T-cell (primary cell): ENCODE results near the gene SORL1-AS1.

Source experiments
- ATAC-seq, 4 experiments: fragments of 200-7000 bp in 3 of 4; fragments of 150-1000 bp in 1 of 4; cut with Tn5 transposase; replicated peaks in 1 of 4; 1 replicate in 3 of 4; 2 replicates in 1 of 4; pipeline ENCODE4 v1.10.0; 2021; ENCODE audit warnings: moderate library complexity in 3 of 4, mild to moderate bottlenecking in 2 of 4, moderate number of reproducible peaks in 1 of 4
- CTCF ChIA-PET, 2 donors: fragments of 300-600 bp; sonication (Branson Sonifier 250); formaldehyde crosslinking; loops; one replicate each; lab custom pipeline; 2022; ENCODE audit warnings: antibody characterized with exemption in 2 of 2; lab: Charles Lee
- POLR2A ChIA-PET, 2 donors: fragments of 300-600 bp; sonication (Branson Sonifier 250); formaldehyde crosslinking; loops; one replicate each; lab custom pipeline; 2022; ENCODE audit warnings: antibody characterized with exemption in 2 of 2; lab: Charles Lee
- DNase-seq, 35 experiments: peaks; one replicate each; pipeline versions ENCODE4 v3.0.0 to v3.0.0-alpha.2; 2013 to 2023
- H3K27ac ChIP-seq: one replicate; pipeline ENCODE4 v1.5.1; 2013; ENCODE audit warnings: low read length
- H3K27me3 ChIP-seq, 2 experiments: replicated peaks in 1 of 2; 1 replicate in 1 of 2; 2 replicates in 1 of 2; pipeline versions ENCODE4 v1.6.1 to v1.7.0; 2013; ENCODE audit warnings: low read length in 1 of 2, mixed read lengths in 1 of 2; ENCODE audit not compliant: control insufficient read depth in 2 of 2, insufficient read depth in 2 of 2; ENCODE audit errors: extremely low read depth in 1 of 2
- H3K36me3 ChIP-seq, 2 donors: 1 replicate in 1 of 2; 2 replicates in 1 of 2; pipeline versions ENCODE4 v1.6.1 to v1.7.0; 2013; ENCODE audit warnings: low read length in 1 of 2; ENCODE audit not compliant: control insufficient read depth in 2 of 2, insufficient read depth in 1 of 2; ENCODE audit errors: extremely low read depth in 1 of 2
- H3K4me1 ChIP-seq, 2 experiments: 1 replicate in 1 of 2; 2 replicates in 1 of 2; pipeline versions ENCODE4 v1.6.1 to v1.7.0; 2013; ENCODE audit warnings: low read length in 2 of 2, mixed read lengths in 1 of 2; ENCODE audit not compliant: insufficient read depth in 2 of 2, control insufficient read depth in 1 of 2; ENCODE audit errors: extremely low read depth in 1 of 2
- H3K4me3 ChIP-seq, 2 donors: 1 replicate in 1 of 2; 2 replicates in 1 of 2; pipeline versions ENCODE4 v1.5.1 to v1.7.0; 2013; ENCODE audit warnings: mild to moderate bottlenecking in 2 of 2, low read length in 1 of 2, moderate library complexity in 1 of 2; ENCODE audit not compliant: control insufficient read depth in 1 of 2; ENCODE audit errors: extremely low read depth in 1 of 2
- H3K9me3 ChIP-seq: 2 replicates; pipeline ENCODE4 v1.7.0; 2013
- H3K27ac Mint-ChIP-seq, 2 donors: one replicate each; pipeline ENCODE4 v1.8.0; 2020 to 2021; ENCODE audit warnings: mild to moderate bottlenecking in 2 of 2, mixed read lengths in 2 of 2
- H3K27me3 Mint-ChIP-seq, 2 donors: one replicate each; pipeline ENCODE4 v1.8.0; 2021 to 2022; ENCODE audit warnings: mixed read lengths in 2 of 2
- H3K36me3 Mint-ChIP-seq: one replicate; pipeline ENCODE4 v1.8.0; 2021; ENCODE audit warnings: mixed read lengths
- H3K4me1 Mint-ChIP-seq, 3 donors: one replicate each; pipeline ENCODE4 v1.8.0; 2020 to 2022; ENCODE audit warnings: mixed read lengths in 3 of 3, mild to moderate bottlenecking in 1 of 3
- H3K4me3 Mint-ChIP-seq, 3 donors: one replicate each; pipeline ENCODE4 v1.8.0; 2020 to 2022; ENCODE audit warnings: mild to moderate bottlenecking in 3 of 3, mixed read lengths in 3 of 3, moderate library complexity in 3 of 3
- H3K9me3 Mint-ChIP-seq, 3 donors: one replicate each; pipeline ENCODE4 v1.8.0; 2020 to 2022; ENCODE audit warnings: mixed read lengths in 3 of 3
- WGBS: methylation state at CpG from one replicate; pipeline ENCODE4 v1.1.5; 2013; ENCODE audit warnings: missing lambda C conversion rate; ENCODE audit not compliant: insufficient coverage; 5-methylcytosine and 5-hydroxymethylcytosine counted together

The SORL1-AS1 gene

DNA sequence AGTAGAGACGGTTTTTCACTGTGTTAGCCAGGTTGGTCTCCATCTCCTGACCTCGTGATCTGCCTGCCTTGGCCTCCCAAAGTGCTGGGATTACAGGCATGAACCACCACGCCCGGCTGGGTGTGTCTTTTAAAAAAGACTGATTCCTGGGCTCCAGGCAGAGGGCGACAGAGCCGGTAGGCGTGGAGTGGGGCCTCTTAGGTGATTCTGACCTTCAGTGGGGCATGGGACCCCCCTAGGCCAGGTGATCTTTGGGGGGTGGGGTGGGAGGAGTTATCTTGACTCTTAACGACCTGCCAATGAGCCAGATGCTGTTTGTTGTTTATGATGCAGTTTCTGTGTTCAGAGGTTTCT lies 12.9 kb upstream of the SORL1-AS1 start:
- Mint-ChIP-seq H3K9me3 (no peaks in the 10 kb centered on the region), H3K27ac (peak overlapping the region; percentile 91 to 95), H3K4me3 (peak overlapping the region; percentile 65 to 98 (median 74)), H3K36me3 (peaks cover 19% of the 10 kb centered on the region), H3K27me3 (no peaks in the 10 kb centered on the region), H3K4me1 (peaks cover 98 to 99% (median 99%) of the 10 kb centered on the region in 3 donors)
- Histone ChIP-seq H3K36me3 (peaks cover 5 to 12% of the 10 kb centered on the region in 2 donors), H3K9me3 (no peaks in the 10 kb centered on the region), H3K27ac (peak overlapping the region; percentile 61), H3K4me3 (no peak overlapping the region), H3K27me3 (no peaks in the 10 kb centered on the region), H3K4me1 (peaks cover 77 to 95% of the 10 kb centered on the region in 2 experiments)
- POLR2A ChIA-PET = interaction anchor here in 1 of 2 donors (0.6 to 1.2 kb wide), 2 partner anchors 15 to 48 kb away, joined by 7 to 8 read pairs; no protein-coding TSS in a partner anchor
- DNase-seq = no peak
- WGBS = 45% methylated on average over 8 of the region's 8 CpGs
- CTCF ChIA-PET = interaction anchor here in 1 of 2 donors (1.0 to 6.0 kb wide), 3 partner anchors 12 to 17 kb away, joined by 3 to 24 read pairs (median 5); no protein-coding TSS in a partner anchor
- ATAC-seq = no peak

DNA sequence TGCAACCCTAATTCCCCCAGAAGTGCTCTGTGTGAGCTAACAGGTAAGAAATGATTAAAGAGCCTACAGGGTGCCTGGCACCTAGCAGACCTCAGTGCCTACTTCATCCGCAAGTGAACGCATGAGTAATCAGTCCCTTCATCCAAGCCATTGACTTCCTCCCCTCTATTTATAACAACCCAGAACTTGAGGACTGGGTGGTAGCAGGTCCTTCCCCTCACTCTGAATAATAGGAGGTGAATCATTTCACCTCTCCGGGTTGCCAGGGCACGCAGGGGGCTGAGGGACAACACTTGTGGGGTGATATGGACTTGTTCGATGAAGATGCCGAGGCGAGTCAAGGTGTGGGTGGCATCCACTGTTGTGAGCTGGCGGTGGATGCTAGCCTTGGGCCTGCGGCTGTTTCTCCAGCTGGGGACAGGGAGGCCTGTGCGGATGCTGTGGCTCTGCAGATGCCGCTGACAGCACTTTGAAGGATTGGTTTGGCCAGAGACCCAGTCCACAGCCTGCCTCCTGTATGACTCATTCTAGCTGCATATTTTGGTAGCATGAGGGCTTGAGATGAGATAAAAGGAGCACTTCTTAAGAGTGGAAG lies 11.7 kb upstream of the SORL1-AS1 start:
- ATAC-seq = peak; percentile 55 to 74 (median 72)
- H3K4me1 ChIP-seq = peaks cover 83 to 96% of the 10 kb centered on the region in 2 experiments
- H3K4me3 Mint-ChIP-seq = peak overlapping the region; percentile 69 to 98 (median 74)
- peak overlapping the region; percentile 91 to 95 for H3K27ac Mint-ChIP-seq
- peak overlapping the region; percentile 61 for H3K27ac ChIP-seq
- ChIA-PET POLR2A (interaction anchor here (0.6 to 1.5 kb wide), 7 partner anchors 8 to 153 kb away, joined by 3 to 9 read pairs (median 4); partner anchors contain the start of genes SORL1 (in 1 of the 2) and SORL1-AS1 (in 1 of the 2)), CTCF (interaction anchor here in 1 of 2 donors (0.6 to 6.0 kb wide), 3 partner anchors 8 to 18 kb away, joined by 3 to 24 read pairs (median 4); no protein-coding TSS in a partner anchor)
- H3K9me3 ChIP-seq = no peaks in the 10 kb centered on the region
- 11% methylated on average over 8 of the region's 11 CpGs for WGBS
- no peaks in the 10 kb centered on the region for H3K9me3 Mint-ChIP-seq
- H3K4me1 Mint-ChIP-seq = peaks cover 99 to 100% (median 100%) of the 10 kb centered on the region in 3 donors
- peaks cover 8% of the 10 kb centered on the region for H3K36me3 Mint-ChIP-seq
- H3K36me3 ChIP-seq = peaks cover 0 to 3% of the 10 kb centered on the region in 2 donors
- peak overlapping the region; percentile 16 to 19 for H3K4me3 ChIP-seq
- DNase-seq = peak; percentile 42 to 85 (median 59)
- H3K27me3 ChIP-seq = no peaks in the 10 kb centered on the region
- H3K27me3 Mint-ChIP-seq = no peaks in the 10 kb centered on the region

- DNase-seq = no peak
- 67% methylated on average over 2 of the region's 6 CpGs for WGBS
- Mint-ChIP-seq H3K36me3 (peaks cover 10% of the 10 kb centered on the region), H3K27me3 (no peaks in the 10 kb centered on the region), H3K9me3 (no peaks in the 10 kb centered on the region), H3K4me3 (peak overlapping the region; percentile 69 to 98 (median 74)), H3K27ac (peak overlapping the region; percentile 91 to 95), H3K4me1 (peaks cover 99 to 100% (median 100%) of the 10 kb centered on the region in 3 donors)
- Histone ChIP-seq H3K27me3 (no peaks in the 10 kb centered on the region), H3K9me3 (no peaks in the 10 kb centered on the region), H3K36me3 (peaks cover 0 to 5% of the 10 kb centered on the region in 2 donors), H3K27ac (peak overlapping the region; percentile 61), H3K4me3 (peak overlapping the region; percentile 16 to 19), H3K4me1 (peaks cover 80 to 99% of the 10 kb centered on the region in 2 experiments)
- POLR2A ChIA-PET = interaction anchor here in 1 of 2 donors (0.6 to 1.5 kb wide), 3 partner anchors 12 to 152 kb away, joined by 3 to 9 read pairs (median 4); partner anchors contain the start of genes SORL1 and SORL1-AS1
- no peak for ATAC-seq
- CTCF ChIA-PET = interaction anchor here in 1 of 2 donors (0.9 to 6.0 kb wide), 2 partner anchors 8 to 19 kb away, joined by 4 to 24 read pairs; no protein-coding TSS in a partner anchor
These were observed 11.0 kb upstream of the SORL1-AS1 start for GRCh38 chr11:121463689-121464335.

DNA sequence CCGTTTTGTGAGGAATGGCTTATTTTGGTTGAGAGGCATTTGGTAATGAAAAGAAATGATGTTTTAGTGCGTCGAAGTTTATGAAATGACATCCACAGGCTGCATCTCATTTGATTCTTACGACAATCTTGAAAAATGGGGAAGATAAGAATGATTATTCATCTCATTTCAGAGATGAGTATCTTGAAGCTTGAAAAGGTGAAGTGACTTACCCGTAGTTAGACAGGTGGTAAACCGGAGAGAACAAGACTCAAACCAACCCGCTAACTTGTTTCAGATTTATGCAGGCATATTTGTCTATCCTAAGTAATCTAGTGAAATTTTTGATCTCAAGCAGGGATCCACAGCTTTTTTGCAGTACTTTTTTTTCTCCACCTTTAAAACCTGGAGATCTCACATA lies 9.1 kb upstream of the SORL1-AS1 start:
- Histone ChIP-seq H3K27ac (peak overlapping the region; percentile 61), H3K9me3 (no peaks in the 10 kb centered on the region), H3K36me3 (peaks cover 0 to 15% of the 10 kb centered on the region in 2 donors), H3K27me3 (no peaks in the 10 kb centered on the region), H3K4me3 (no peak overlapping the region), H3K4me1 (peaks cover 82 to 96% of the 10 kb centered on the region in 2 experiments)
- ATAC-seq (no peak), DNase-seq (no peak)
- 79% methylated on average over 5 of the region's 7 CpGs for WGBS
- Mint-ChIP-seq H3K36me3 (peaks cover 27% of the 10 kb centered on the region), H3K27me3 (no peaks in the 10 kb centered on the region), H3K4me1 (peaks cover 99 to 100% (median 100%) of the 10 kb centered on the region in 3 donors), H3K4me3 (peak overlapping the region; percentile 53 to 98 (median 74)), H3K27ac (peak overlapping the region; percentile 91 to 95), H3K9me3 (no peaks in the 10 kb centered on the region)
- POLR2A ChIA-PET = interaction anchor here in 1 of 2 donors (1.0 kb wide), 1 partner anchor 12 kb away, joined by 3 read pairs; no protein-coding TSS in a partner anchor
- CTCF ChIA-PET = interaction anchor here (0.9 to 1.0 kb wide), 2 partner anchors 20 to 22 kb away, joined by 3 read pairs; no protein-coding TSS in a partner anchor

GRCh38 chr11:121460941-121461514 lies 8.3 kb upstream of the SORL1-AS1 start:
- Histone ChIP-seq H3K27ac (peak overlapping the region; percentile 61), H3K36me3 (peaks cover 0 to 23% of the 10 kb centered on the region in 2 donors), H3K4me3 (no peak overlapping the region), H3K4me1 (peaks cover 76 to 95% of the 10 kb centered on the region in 2 experiments), H3K27me3 (no peaks in the 10 kb centered on the region), H3K9me3 (no peaks in the 10 kb centered on the region)
- peaks cover 99 to 100% (median 100%) of the 10 kb centered on the region in 3 donors for H3K4me1 Mint-ChIP-seq
- ChIA-PET POLR2A (interaction anchor here (0.9 to 1.0 kb wide), 2 partner anchors 12 to 47 kb away, joined by 3 read pairs; no protein-coding TSS in a partner anchor), CTCF (interaction anchor here in 1 of 2 donors (1.0 kb wide), 1 partner anchor 21 kb away, joined by 3 read pairs; no protein-coding TSS in a partner anchor)
- DNase-seq (no peak), ATAC-seq (no peak)
- H3K27me3 Mint-ChIP-seq = no peaks in the 10 kb centered on the region
- WGBS = 90% methylated on average over 3 of the region's 4 CpGs
- no peaks in the 10 kb centered on the region for H3K9me3 Mint-ChIP-seq
- peak overlapping the region; percentile 18 to 98 (median 53) for H3K4me3 Mint-ChIP-seq
- peaks cover 32% of the 10 kb centered on the region for H3K36me3 Mint-ChIP-seq
- H3K27ac Mint-ChIP-seq = peak overlapping the region; percentile 91 to 95
